OCI-LY1 (cell line): ENCODE results near the gene DHCR7.

Experiments
- H2AFZ ChIP-seq: fragments of 200-600 bp; sonication (generic), shearing (Covaris generic); 2 replicates; pipeline ENCODE4 v1.6.0; 2014; ENCODE audit warnings: antibody characterized with exemption, mild to moderate bottlenecking, low read length
- H3F3A ChIP-seq: fragments of 200-600 bp; sonication (generic), shearing (Covaris generic); 2 replicates; pipeline ENCODE4 v1.6.0; 2014; ENCODE audit warnings: mild to moderate bottlenecking, antibody characterized with exemption, low read length, moderate library complexity; ENCODE audit not compliant: insufficient read depth
- H3K27ac ChIP-seq: fragments of 200-600 bp; sonication (generic); 2 replicates; pipeline ENCODE4 v1.5.1; 2014; ENCODE audit warnings: low read length, mixed run types, mild to moderate bottlenecking, low read depth; ENCODE audit not compliant: poor library complexity, severe bottlenecking
- H3K27me3 ChIP-seq: fragments of 200-600 bp; sonication (generic); 2 replicates; pipeline ENCODE4 v1.6.0; 2014; ENCODE audit warnings: antibody characterized with exemption, mild to moderate bottlenecking, low read length, moderate library complexity; ENCODE audit not compliant: insufficient read depth
- H3K36me3 ChIP-seq: fragments of 200-600 bp; sonication (generic); 2 replicates; pipeline ENCODE4 v1.6.1; 2014; ENCODE audit warnings: mild to moderate bottlenecking, antibody characterized with exemption, low read length, moderate library complexity, mixed read lengths; ENCODE audit not compliant: insufficient read depth
- H3K4me1 ChIP-seq: fragments of 200-600 bp; sonication (generic); 2 replicates; pipeline ENCODE4 v1.5.1; 2014; ENCODE audit warnings: mild to moderate bottlenecking, low read length, moderate library complexity; ENCODE audit not compliant: insufficient read depth, severe bottlenecking
- H3K4me2 ChIP-seq: fragments of 200-600 bp; sonication (generic), shearing (Covaris generic); 2 replicates; pipeline ENCODE4 v1.6.1; 2014; ENCODE audit warnings: low read length
- H3K4me3 ChIP-seq: fragments of 200-600 bp; sonication (generic); 2 replicates; pipeline ENCODE4 v1.5.1; 2014; ENCODE audit warnings: low read length, low read depth, mild to moderate bottlenecking, mixed read lengths; ENCODE audit not compliant: poor library complexity, severe bottlenecking
- H3K79me2 ChIP-seq: fragments of 200-600 bp; shearing (Covaris generic); 2 replicates; pipeline ENCODE4 v1.6.1; 2016; ENCODE audit warnings: mixed run types, low read length, mixed read lengths; ENCODE audit not compliant: insufficient read depth
- H3K9ac ChIP-seq: fragments of 200-600 bp; sonication (generic), shearing (Covaris generic); 2 replicates; pipeline ENCODE4 v1.6.1; 2014; ENCODE audit warnings: mild to moderate bottlenecking, low read length, mixed read lengths
- H3K9me2 ChIP-seq: fragments of 200-600 bp; sonication (generic), shearing (Covaris generic); 2 replicates; pipeline ENCODE4 v1.6.1; 2014; ENCODE audit warnings: low read depth, mild to moderate bottlenecking, low read length, mixed read lengths
- H3K9me3 ChIP-seq: fragments of 200-600 bp; shearing (Covaris generic); 2 replicates; pipeline ENCODE4 v1.6.1; 2014; ENCODE audit warnings: low read length, mixed read lengths
- H4K20me1 ChIP-seq: fragments of 200-600 bp; sonication (generic), shearing (Covaris generic); 2 replicates; pipeline ENCODE4 v1.6.0; 2016; ENCODE audit warnings: mild to moderate bottlenecking, low read length; ENCODE audit not compliant: insufficient read depth
- EZH2 ChIP-seq: fragments of 200-600 bp; sonication (generic), shearing (Covaris generic); IDR thresholded peaks from 2 replicates; pipeline ENCODE4 v1.8.0; 2017; ENCODE audit warnings: borderline replicate concordance, mixed run types, mild to moderate bottlenecking, antibody characterized with exemption, low read length, moderate library complexity, mixed read lengths
- TF ChIP-seq, protein P1 (sequence below): fragments of 200-600 bp; sonication (generic), shearing (Covaris generic); IDR thresholded peaks from 2 replicates; pipeline ENCODE4 v1.5.1; 2017; ENCODE audit warnings: mild to moderate bottlenecking, antibody characterized with exemption, low read length, moderate library complexity, mixed read lengths

The DHCR7 gene

DNA sequence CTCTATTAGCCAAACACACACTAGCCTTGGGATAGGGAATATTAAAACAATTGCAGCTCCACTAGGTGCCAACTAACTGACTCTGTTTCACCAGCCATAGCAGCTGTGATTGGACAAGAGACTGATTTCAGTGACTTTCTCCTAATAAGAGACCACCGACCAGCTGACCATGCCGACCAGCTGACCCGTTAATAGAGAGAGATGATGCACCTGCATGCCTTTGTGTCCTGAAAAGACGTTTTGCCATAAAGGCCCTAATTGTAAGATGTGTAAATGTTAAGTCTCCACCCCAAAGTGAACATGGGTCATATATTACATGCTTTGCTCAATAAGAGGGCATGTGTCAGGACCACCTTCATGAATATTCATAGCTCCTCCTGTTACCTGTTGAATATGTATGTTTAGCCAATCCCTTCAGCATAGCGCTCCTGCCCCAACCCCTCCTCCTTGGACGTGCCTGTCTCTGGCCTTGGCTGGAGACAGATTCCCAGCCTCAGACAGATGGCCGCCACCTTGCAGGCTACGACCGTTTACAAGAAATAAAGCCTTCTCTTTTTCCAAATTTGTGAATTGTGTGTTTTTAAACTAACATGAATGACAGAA is 3.5 kb upstream of the DHCR7 start:
- Histone ChIP-seq H3K4me2 (peak overlapping the region; percentile 97), H3K27me3 (no peaks in the 10 kb centered on the region), H3K9ac (peak overlapping the region; percentile 85), H3K79me2 (peaks cover 7% of the 10 kb centered on the region; the same call in 1 of the 2 replicates), H4K20me1 (no peaks in the 10 kb centered on the region), H3K4me1 (peaks cover 60% of the 10 kb centered on the region), H3K9me2 (no peaks in the 10 kb centered on the region), H3K27ac (peak overlapping the region; percentile 79), H3K9me3 (no peaks in the 10 kb centered on the region), H3K4me3 (peak overlapping the region; percentile 95), H2AFZ (no peak overlapping the region), H3K36me3 (peaks cover 27% of the 10 kb centered on the region), H3F3A (peaks cover 10% of the 10 kb centered on the region; the same call in 1 of the 2 replicates)
- no peak for TF ChIP-seq EZH2
- TF ChIP-seq, protein P1, sequence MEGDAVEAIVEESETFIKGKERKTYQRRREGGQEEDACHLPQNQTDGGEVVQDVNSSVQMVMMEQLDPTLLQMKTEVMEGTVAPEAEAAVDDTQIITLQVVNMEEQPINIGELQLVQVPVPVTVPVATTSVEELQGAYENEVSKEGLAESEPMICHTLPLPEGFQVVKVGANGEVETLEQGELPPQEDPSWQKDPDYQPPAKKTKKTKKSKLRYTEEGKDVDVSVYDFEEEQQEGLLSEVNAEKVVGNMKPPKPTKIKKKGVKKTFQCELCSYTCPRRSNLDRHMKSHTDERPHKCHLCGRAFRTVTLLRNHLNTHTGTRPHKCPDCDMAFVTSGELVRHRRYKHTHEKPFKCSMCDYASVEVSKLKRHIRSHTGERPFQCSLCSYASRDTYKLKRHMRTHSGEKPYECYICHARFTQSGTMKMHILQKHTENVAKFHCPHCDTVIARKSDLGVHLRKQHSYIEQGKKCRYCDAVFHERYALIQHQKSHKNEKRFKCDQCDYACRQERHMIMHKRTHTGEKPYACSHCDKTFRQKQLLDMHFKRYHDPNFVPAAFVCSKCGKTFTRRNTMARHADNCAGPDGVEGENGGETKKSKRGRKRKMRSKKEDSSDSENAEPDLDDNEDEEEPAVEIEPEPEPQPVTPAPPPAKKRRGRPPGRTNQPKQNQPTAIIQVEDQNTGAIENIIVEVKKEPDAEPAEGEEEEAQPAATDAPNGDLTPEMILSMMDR = no peak

DNA sequence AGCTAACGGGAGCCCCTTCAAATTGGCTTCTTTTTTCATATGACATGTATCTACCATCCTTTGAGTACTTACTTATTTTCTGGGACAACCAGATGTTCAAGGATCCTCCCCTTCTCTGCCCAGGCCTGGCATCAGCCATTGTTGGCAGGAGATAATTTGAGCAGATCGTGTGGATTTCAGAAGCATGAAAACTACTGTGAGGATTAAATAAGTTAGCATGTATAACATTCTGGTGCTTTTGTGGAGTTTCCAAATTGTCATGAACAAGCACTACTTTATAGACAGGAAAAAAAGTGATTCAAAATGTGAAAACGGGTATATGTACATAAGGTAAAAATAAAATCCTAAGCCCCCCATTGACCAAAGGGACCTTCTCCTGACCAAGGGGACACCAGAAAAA is 2.7 kb upstream of the DHCR7 start:
- TF ChIP-seq, protein P1 = no peak
- no peak for TF ChIP-seq EZH2
- peaks cover 64% of the 10 kb centered on the region for H3K4me1 ChIP-seq
- H3K9ac ChIP-seq = no peak overlapping the region
- H3K27me3 ChIP-seq = no peaks in the 10 kb centered on the region
- H4K20me1 ChIP-seq = no peaks in the 10 kb centered on the region
- H3K27ac ChIP-seq = peak overlapping the region; percentile 79
- H2AFZ ChIP-seq = no peak overlapping the region
- H3K4me3 ChIP-seq = no peak overlapping the region
- peaks cover 10% of the 10 kb centered on the region; the same call in 1 of the 2 replicates for H3F3A ChIP-seq
- peak overlapping the region; percentile 40 for H3K4me2 ChIP-seq
- H3K9me2 ChIP-seq = no peaks in the 10 kb centered on the region
- H3K79me2 ChIP-seq = peaks cover 7% of the 10 kb centered on the region; the same call in 1 of the 2 replicates
- peaks cover 27% of the 10 kb centered on the region for H3K36me3 ChIP-seq
- no peaks in the 10 kb centered on the region for H3K9me3 ChIP-seq

DNA sequence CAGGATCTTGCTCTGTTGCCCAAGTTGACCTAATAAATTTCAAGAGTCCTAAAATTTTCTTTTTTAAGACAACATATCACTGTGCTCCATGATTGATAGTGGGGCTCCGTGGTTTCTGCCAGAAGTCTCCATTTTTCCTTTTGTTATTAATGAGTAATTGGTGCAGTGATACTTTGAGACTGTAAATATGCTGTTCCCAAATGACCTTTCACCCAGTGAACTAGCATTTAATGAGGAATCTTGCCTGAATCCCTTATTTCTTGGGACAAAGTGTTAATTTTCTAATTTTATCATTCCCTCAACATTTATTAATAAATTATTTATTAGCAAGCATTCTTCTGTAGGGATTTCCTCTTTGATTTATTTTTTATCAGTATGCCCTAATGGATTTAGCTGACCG is 2.3 kb upstream of the DHCR7 start:
- Histone ChIP-seq H3K27ac (peak overlapping the region; percentile 79), H4K20me1 (no peaks in the 10 kb centered on the region), H3F3A (peaks cover 10% of the 10 kb centered on the region; the same call in 1 of the 2 replicates), H3K79me2 (peaks cover 7% of the 10 kb centered on the region; the same call in 1 of the 2 replicates), H2AFZ (no peak overlapping the region), H3K9me3 (no peaks in the 10 kb centered on the region), H3K4me2 (peak overlapping the region; percentile 40), H3K9ac (no peak overlapping the region), H3K9me2 (no peaks in the 10 kb centered on the region), H3K4me1 (peaks cover 64% of the 10 kb centered on the region), H3K4me3 (no peak overlapping the region), H3K36me3 (peaks cover 27% of the 10 kb centered on the region), H3K27me3 (no peaks in the 10 kb centered on the region)
- no peak for TF ChIP-seq EZH2
- TF ChIP-seq, protein P1 = no peak
